ENCODE results near the gene FITM2.

- TF ChIP-seq CTCF (IDR thresholded peaks at IDR 0.05; ENCODE audit: low read depth, low read length) (no peak), MYC (IDR thresholded peaks at IDR 0.05; ENCODE audit: low read depth, low read length) (no peak), MAX (IDR thresholded peaks at IDR 0.05; ENCODE audit: low read depth, low read length) (no peak)
These were observed 46.0 kb upstream of the FITM2 start for GRCh38 chr20:44357020-44357419.

All from NB4 (cell line).